GM12872 (cell line): Measurements from ENCODE around the gene CPHXL.

Experiments
- CTCF ChIP-seq: IDR thresholded peaks from 3 replicates; pipeline ENCODE4 v1.5.1; 2011; ENCODE audit warnings: low read depth, mild to moderate bottlenecking, low read length, moderate library complexity; ENCODE audit not compliant: insufficient read depth

Gene CPHXL

DNA sequence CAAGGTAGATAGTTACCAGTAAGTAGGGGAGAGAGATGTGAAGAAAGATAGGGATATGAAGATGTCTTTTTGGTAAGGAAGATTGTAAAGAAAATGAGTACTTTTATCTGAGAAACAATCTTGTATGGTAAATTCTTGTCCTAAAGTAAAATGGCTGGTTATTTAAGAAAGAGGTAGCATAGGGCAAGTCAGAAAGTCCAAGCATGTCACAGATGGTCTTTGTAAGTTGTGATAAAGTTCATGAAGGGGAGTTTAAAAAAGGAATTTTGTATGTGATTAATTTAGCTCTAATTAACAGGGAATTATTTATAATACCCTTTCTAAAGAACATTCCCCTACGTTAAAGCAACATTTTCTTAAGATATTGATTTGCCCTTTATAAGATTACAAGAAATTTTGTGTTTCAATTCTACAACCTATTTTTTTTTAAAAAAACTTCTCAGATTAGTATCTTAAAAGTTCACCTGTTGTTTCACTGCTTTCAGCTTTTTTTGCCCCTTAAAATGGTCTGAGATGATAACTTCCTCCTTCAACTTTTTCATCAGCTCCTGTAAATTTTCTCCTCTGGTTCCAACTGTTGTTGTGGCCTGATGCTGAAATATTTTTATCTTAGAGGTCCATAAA is 16.2 kb upstream of the CPHXL start:
- no peak for TF ChIP-seq CTCF

DNA sequence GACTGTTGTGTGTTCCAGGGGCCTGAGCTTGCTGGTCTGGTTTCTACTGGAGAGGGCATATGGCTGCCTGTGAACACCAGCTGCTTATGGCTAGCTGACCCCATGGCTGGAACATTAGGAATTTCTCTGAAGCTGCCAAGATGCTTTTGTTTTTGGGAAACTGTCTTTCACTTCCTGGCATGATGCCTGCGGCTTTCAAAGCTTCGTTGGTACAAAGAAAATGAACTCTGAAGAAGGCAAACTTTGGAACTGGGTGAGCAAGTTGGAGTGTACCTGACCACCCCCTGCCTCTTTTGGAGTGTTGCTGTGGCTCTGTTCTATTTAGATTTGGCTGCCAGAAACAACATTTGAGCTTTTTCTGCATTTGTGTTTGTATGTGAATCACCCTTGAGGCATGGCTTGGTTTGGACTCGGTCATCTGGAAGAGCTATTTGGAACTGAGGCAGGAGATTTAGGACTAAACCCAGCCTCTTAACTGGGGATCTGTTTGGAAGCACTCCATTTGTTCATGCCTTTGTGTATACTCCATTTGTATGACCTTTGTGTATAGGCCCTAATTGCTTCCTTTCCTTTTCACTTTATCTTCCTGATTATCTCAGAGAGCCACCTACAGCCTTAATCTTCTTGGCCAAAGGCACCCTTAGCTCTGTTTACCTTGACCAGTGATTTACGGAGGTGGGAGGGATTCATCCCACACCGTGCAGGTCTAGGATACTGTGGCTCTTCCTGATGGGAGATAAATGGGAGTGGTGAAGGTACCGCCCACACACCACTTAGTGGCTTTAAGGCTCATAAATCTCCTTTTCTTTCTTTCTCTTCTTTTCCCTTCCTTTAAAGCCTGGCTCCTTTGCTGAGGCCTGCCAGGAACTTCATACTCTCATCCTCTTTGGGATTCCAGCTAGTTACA is 7.3 kb upstream of the CPHXL start:
- no peak for TF ChIP-seq CTCF

DNA sequence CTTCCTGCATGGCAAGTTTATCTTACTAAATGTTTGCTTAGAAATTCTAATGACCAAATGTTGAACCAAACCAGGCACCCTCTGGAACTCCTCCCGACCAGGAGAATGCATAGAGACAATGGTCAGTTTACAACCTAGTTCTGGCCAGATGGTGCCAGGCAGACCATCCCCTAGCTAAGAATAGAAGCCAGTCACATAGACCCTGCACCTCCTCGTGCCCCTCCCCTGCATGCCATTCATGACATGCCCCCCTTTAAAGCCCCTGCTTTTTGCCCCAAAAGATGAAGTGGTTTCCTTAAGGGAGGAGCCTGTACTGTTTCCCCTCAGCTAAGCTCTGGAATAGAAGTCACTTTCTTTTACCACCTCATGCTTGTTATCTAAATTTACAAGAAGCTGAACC is 6.6 kb upstream of the CPHXL start:
- TF ChIP-seq CTCF: no peak

GRCh38 chr16:75727221-75727620 is 931 bp upstream of the CPHXL start:
- TF ChIP-seq CTCF: no peak

GRCh38 chr16:75718452-75718851 is 7.8 kb downstream of the CPHXL start:
- no peak for TF ChIP-seq CTCF

DNA sequence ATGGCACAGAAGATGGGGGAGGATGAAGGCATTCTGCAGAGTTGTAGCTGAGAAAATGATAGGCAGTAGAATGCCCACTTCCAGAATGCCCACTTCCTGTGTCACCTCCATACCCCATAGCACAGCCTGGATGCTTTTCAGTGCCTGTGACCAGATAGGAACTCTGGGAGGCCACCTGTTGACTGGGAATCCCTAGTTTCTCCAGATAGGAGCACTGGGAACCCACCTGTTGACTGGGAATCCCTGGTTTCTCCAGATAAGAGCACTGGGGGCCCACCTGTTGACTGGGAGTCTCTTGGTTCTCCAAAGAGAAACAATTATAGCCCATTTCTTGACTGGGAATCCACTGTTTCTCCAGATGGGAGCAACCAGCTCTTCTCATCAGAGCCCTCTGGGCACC is 11.6 kb downstream of the CPHXL start:
- no peak for TF ChIP-seq CTCF

GRCh38 chr16:75710344-75710743 is 15.9 kb downstream of the CPHXL start:
- TF ChIP-seq CTCF: no peak
